ENCODE data around the gene ESYT1. TPM values are rescaled to one million over a fixed set of nuclear protein-coding genes. Genes with fewer than 3 reads are reported as not detected.

ESYT1 gene
- total and polyA plus RNA-seq, 10 of the 15 experiments (the other 5 are each of a cell fraction or from before 2014, with no cell fraction given) = 47.5 to 120 (median 87.1) TPM

DNA sequence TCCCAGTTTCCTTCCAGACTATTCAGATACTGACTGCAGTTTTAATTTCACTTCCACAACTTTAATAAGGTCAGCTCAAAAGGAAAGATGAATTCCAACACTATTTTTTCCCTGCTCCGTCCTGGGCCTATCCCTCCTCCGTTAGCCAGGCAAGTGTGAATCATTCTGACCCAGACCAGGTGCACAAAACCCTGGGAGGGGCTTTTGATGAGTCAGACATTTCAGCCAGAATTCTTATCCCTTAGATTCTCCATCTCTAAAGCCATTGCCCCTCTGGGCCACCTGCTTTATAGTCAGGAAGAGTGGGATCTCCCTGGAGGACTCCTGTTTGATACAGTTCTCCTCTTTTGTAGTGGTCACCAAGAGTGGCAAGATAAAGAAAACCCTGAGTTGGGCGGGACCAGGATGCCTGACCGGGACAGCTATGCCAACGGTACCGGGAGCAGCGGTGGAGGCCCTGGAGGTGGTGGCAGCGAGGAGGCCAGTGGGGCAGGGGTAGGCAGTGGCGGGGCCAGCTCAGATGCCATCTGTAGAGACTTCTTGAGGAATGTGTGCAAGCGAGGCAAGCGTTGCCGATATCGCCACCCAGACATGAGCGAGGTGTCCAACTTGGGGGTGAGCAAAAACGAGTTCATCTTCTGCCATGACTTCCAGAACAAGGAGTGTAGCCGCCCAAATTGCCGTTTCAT is 7.8 kb upstream of the ESYT1 start:
- H3K27ac ChIP-seq (ENCODE audit: control insufficient read depth, insufficient read depth) = no peak overlapping the region
- peaks cover 28% of the 10 kb centered on the region for H3K79me2 ChIP-seq (ENCODE audit: control insufficient read depth, insufficient read depth, low read length)
- BruUV-seq (replicated peaks) = no TSS peak
- no peak overlapping the region for H3K4me3 ChIP-seq
- no peaks in the 10 kb centered on the region for H3K27me3 ChIP-seq (replicated peaks in 1 of 2; ENCODE audit: control insufficient read depth in 2 of 2, insufficient read depth in 2 of 2, low read length in 1 of 2)
- H4K20me1 ChIP-seq (ENCODE audit: control insufficient read depth, insufficient read depth) = no peaks in the 10 kb centered on the region
- intact Hi-C loops (cut with micrococcal nuclease; ENCODE audit: unreplicated experiment) (loop anchor here (10.0 kb wide), 1 partner anchor 524 kb away; the partner anchor contains the start of gene ATP5F1B), in situ Hi-C loops (cut with MboI) (loop anchor here (5.0 kb wide), 1 partner anchor 342 kb away; no protein-coding TSS in a partner anchor)
- no peak for FAIRE-seq
- ChIA-PET RAD21 (ENCODE audit: unreplicated experiment) (interaction anchor here (0.7 to 3.9 kb wide), 11 partner anchors 8 to 382 kb away, joined by 3 to 57 read pairs (median 5); partner anchors contain the start of genes ESYT1, MYL6B, PA2G4 and RNF41), CTCF (interaction anchor here (0.7 to 4.5 kb wide), 22 partner anchors 7 to 449 kb away, joined by 3 to 121 read pairs (median 6); partner anchors contain the start of genes ANKRD52, ESYT1, MYL6 and MYL6B), POLR2A (interaction anchor here (0.5 to 5.5 kb wide), 8 partner anchors 7 to 102 kb away, joined by 3 to 95 read pairs (median 22); partner anchors contain the start of genes ESYT1, PA2G4, RNF41 and SMARCC2), SMC1A (ENCODE audit: uncharacterized antibody, unreplicated experiment) (interaction anchor here (0.6 to 4.5 kb wide), 11 partner anchors 8 to 1134 kb away, joined by 3 to 50 read pairs (median 6); partner anchors contain the start of genes ESYT1, PA2G4, RNF41 and SMARCC2)
- no peak overlapping the region for H2AFZ ChIP-seq (ENCODE audit: control insufficient read depth, low read depth, low read length)
- DNase-seq (ENCODE audit: low read depth, low spot score) = no peak
- peaks cover 14% of the 10 kb centered on the region for H3K4me1 ChIP-seq (ENCODE audit: control insufficient read depth, insufficient read depth, low read length)
- no peak for ATAC-seq
- WGBS (ENCODE audit: insufficient coverage, insufficient replicate concordance, low lambda C conversion rate, missing lambda C conversion rate) = 94% methylated on average over 17 of the region's 17 CpGs
- TF ChIP-seq CBFB (IDR thresholded peaks at IDR 0.05; ENCODE audit: low read depth) (no peak), SMC3 (IDR thresholded peaks at IDR 0.05; ENCODE audit: borderline replicate concordance, low read length) (no peak), SUZ12 (IDR thresholded peaks at IDR 0.05; ENCODE audit: unreplicated experiment) (no peak), ETV6 (conservative IDR thresholded peaks at IDR 0.05 in 1 of 2, IDR thresholded peaks at IDR 0.05 in 1 of 2; ENCODE audit: borderline replicate concordance in 1 of 2, low read depth in 1 of 2) (no peak), SREBF2 (IDR thresholded peaks at IDR 0.05; ENCODE audit: low read length) (no peak), BRCA1 (IDR thresholded peaks at IDR 0.05; ENCODE audit: low read depth, low read length) (no peak), SMAD1 (IDR thresholded peaks at IDR 0.05; ENCODE audit: low read depth, partially characterized antibody) (no peak), MEF2B (IDR thresholded peaks at IDR 0.05; ENCODE audit: partially characterized antibody, poor library complexity, severe bottlenecking) (no peak), STAT3 (IDR thresholded peaks at IDR 0.05; ENCODE audit: low read depth, low read length) (no peak), NR2C2 (IDR thresholded peaks at IDR 0.05; ENCODE audit: borderline replicate concordance, control insufficient read depth, insufficient read length, low read depth) (no peak), TARDBP (IDR thresholded peaks at IDR 0.05; ENCODE audit: borderline replicate concordance) (no peak), CBX5 (IDR thresholded peaks at IDR 0.05; ENCODE audit: low read depth) (no peak), RAD21 (IDR thresholded peaks at IDR 0.05; ENCODE audit: insufficient read depth, low read depth, low read length) (no peak), ZSCAN29 (IDR thresholded peaks at IDR 0.05) (no peak), IKZF2 (IDR thresholded peaks at IDR 0.05) (no peak)
- TF ChIP-seq, protein P1, sequence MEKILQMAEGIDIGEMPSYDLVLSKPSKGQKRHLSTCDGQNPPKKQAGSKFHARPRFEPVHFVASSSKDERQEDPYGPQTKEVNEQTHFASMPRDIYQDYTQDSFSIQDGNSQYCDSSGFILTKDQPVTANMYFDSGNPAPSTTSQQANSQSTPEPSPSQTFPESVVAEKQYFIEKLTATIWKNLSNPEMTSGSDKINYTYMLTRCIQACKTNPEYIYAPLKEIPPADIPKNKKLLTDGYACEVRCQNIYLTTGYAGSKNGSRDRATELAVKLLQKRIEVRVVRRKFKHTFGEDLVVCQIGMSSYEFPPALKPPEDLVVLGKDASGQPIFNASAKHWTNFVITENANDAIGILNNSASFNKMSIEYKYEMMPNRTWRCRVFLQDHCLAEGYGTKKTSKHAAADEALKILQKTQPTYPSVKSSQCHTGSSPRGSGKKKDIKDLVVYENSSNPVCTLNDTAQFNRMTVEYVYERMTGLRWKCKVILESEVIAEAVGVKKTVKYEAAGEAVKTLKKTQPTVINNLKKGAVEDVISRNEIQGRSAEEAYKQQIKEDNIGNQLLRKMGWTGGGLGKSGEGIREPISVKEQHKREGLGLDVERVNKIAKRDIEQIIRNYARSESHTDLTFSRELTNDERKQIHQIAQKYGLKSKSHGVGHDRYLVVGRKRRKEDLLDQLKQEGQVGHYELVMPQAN (conservative IDR thresholded peaks at IDR 0.05) = no peak
- TF ChIP-seq, protein P2, sequence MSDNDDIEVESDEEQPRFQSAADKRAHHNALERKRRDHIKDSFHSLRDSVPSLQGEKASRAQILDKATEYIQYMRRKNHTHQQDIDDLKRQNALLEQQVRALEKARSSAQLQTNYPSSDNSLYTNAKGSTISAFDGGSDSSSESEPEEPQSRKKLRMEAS (IDR thresholded peaks at IDR 0.05; ENCODE audit: low read depth, low read length) = no peak
- TF ChIP-seq, protein P3, sequence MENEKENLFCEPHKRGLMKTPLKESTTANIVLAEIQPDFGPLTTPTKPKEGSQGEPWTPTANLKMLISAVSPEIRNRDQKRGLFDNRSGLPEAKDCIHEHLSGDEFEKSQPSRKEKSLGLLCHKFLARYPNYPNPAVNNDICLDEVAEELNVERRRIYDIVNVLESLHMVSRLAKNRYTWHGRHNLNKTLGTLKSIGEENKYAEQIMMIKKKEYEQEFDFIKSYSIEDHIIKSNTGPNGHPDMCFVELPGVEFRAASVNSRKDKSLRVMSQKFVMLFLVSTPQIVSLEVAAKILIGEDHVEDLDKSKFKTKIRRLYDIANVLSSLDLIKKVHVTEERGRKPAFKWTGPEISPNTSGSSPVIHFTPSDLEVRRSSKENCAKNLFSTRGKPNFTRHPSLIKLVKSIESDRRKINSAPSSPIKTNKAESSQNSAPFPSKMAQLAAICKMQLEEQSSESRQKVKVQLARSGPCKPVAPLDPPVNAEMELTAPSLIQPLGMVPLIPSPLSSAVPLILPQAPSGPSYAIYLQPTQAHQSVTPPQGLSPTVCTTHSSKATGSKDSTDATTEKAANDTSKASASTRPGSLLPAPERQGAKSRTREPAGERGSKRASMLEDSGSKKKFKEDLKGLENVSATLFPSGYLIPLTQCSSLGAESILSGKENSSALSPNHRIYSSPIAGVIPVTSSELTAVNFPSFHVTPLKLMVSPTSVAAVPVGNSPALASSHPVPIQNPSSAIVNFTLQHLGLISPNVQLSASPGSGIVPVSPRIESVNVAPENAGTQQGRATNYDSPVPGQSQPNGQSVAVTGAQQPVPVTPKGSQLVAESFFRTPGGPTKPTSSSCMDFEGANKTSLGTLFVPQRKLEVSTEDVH (IDR thresholded peaks at IDR 0.05; ENCODE audit: low read depth, partially characterized antibody) = no peak
- no peaks in the 10 kb centered on the region for H3K9me3 ChIP-seq (replicated peaks; ENCODE audit: control insufficient read depth, insufficient read depth, low read length)
- H3K36me3 ChIP-seq (ENCODE audit: control insufficient read depth in 2 of 2, insufficient read depth in 2 of 2, low read length in 1 of 2) = 0 out of 4 replicates have a peak, but pooled peaks cover 0 to under 1% of the 10 kb centered on the region in 2 experiments
- no peak overlapping the region; the same call in 1 of the 2 replicates for H3K4me2 ChIP-seq (ENCODE audit: control insufficient read depth, insufficient read depth)
- no peak overlapping the region for H3K9ac ChIP-seq (ENCODE audit: control insufficient read depth, insufficient read depth, low read length)
